KBM-7 (cell line): Measurements from ENCODE around the gene USP6.
"Not testable (repeated sequence)": the region's sequence is repeated elsewhere in the genome, so short reads cannot be mapped to it uniquely, and the experiment has no call there.

Experiments used
- DNase-seq: peaks from one replicate; pipeline ENCODE4 v3.0.0-alpha.2; 2015
- in situ Hi-C: fragments of 300-500 bp; cut with MboI; formaldehyde crosslinking; loops from 2 replicates; pipeline ENCODE4 v1.14.3; 2020; ENCODE audit warnings: low sequenced_read_pairs, low pct_unique_long_range_greater_than_20kb, mixed read lengths

The USP6 gene

GRCh38 chr17:5120436-5121185 lies 4.8 kb downstream of the USP6 start:
- DNase-seq, in situ Hi-C loops: not testable (repeated sequence)

GRCh38 chr17:5121186-5121841 lies 5.5 kb downstream of the USP6 start:
- in situ Hi-C loops: no loop called here
- no peak for DNase-seq

DNA sequence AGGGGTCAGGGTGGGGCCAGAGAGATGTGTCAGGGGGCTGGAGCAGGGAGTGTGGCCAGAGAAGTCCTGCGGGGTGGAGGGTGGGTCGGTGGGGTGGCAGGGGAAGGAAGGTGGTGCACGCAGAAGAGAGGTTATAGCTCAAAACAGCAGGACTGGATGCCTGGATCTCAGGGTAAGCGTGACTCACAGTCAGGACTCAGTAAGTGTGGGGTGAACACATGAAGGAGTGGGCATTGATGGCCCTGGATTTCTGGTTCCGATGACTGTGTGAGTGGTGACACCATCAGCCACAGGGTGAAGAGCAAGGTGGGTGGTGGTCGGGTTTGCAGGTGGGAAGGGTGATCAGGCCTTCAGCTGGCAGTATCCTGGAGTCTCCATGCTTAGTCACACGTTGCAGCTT lies 6.2 kb downstream of the USP6 start:
- in situ Hi-C loops, DNase-seq: not testable (repeated sequence)

- in situ Hi-C loops: no loop called here
Observed at GRCh38 chr17:5122586-5123342, 6.9 kb downstream of the USP6 start.

GRCh38 chr17:5123343-5124124 lies 7.7 kb downstream of the USP6 start:
- DNase-seq: no peak
- in situ Hi-C loops: no loop called here

More at GRCh38 chr17:5122586-5123342, 6.9 kb downstream of the USP6 start:
- no peak for DNase-seq

- in situ Hi-C loops, DNase-seq: not testable (repeated sequence)
Observed at GRCh38 chr17:5124125-5124760, 8.4 kb downstream of the USP6 start.

DNA sequence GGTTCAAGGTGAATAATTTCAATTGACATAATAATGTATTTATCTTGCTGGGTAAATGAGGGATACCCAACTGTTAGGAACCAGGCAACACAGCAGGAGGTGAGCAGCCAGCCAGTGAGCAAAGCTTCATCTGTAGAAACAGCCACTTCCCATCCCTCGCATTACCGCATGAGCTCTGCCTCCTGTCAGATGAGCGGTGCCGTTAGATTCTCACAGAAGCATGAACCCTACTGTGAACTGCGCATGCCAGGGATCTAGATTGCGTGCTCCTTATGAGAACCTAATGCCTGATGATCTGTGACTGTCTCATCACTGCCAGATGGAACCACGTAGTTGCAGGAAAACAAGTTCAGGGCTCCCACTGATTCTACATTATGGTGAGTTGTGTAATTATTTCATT lies 9.1 kb downstream of the USP6 start:
- DNase-seq, in situ Hi-C loops: not testable (repeated sequence)

- in situ Hi-C loops: no loop called here
- no peak for DNase-seq
Observed at GRCh38 chr17:5126719-5127488, 11.1 kb downstream of the USP6 start.

DNA sequence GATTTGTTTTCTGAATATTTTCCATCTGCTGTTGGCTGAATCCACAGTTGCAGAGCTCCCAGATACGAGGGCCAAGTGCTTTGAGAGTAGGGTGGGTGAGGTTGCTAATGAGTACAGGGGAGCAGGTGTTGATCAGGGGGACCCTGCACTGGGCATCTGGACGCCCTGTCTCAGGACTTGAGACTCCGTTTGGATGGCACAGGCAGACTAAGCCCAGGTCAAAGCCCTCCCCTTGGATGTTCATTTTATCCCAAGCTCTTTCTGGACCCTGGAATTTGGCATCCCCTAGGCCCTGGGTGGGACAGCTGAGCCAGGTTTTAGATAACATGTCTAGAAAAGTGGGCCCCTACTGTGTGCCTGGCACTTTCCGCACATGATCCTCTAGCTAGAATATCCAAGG lies 12.1 kb downstream of the USP6 start:
- no peak for DNase-seq
- in situ Hi-C loops: no loop called here

DNA sequence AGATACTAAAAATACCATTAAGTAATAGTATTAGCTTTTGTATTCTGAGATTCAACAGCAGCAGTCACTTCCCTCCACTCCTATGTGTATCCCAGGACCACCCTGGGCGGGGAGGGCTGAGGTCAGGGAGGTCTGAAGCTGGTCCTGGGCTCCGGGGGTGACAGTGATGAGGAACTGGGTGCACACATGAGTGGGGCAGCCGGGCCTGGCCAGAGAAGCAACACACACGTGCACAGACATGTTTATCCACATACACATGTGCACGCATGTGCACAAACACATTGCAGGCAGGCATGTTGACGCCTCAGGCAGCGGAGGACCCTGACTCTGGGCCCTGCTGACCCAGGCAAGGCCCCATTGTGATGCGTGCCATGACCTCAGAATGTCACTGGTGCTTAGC lies 12.6 kb downstream of the USP6 start:
- DNase-seq, in situ Hi-C loops: not testable (repeated sequence)

GRCh38 chr17:5128905-5129535 lies 13.2 kb downstream of the USP6 start:
- DNase-seq: no peak
- in situ Hi-C loops: no loop called here

GRCh38 chr17:5129770-5130169 lies 13.9 kb downstream of the USP6 start:
- in situ Hi-C loops: not testable (repeated sequence)

GRCh38 chr17:5130261-5130660 lies 14.4 kb downstream of the USP6 start:
- DNase-seq, in situ Hi-C loops: not testable (repeated sequence)

More at GRCh38 chr17:5129770-5130169, 13.9 kb downstream of the USP6 start:
- not testable (repeated sequence) for DNase-seq

GRCh38 chr17:5130687-5131086 lies 14.9 kb downstream of the USP6 start:
- DNase-seq, in situ Hi-C loops: not testable (repeated sequence)

- in situ Hi-C loops: no loop called here
- DNase-seq: no peak
Observed at GRCh38 chr17:5131146-5131715, 15.4 kb downstream of the USP6 start.

DNA sequence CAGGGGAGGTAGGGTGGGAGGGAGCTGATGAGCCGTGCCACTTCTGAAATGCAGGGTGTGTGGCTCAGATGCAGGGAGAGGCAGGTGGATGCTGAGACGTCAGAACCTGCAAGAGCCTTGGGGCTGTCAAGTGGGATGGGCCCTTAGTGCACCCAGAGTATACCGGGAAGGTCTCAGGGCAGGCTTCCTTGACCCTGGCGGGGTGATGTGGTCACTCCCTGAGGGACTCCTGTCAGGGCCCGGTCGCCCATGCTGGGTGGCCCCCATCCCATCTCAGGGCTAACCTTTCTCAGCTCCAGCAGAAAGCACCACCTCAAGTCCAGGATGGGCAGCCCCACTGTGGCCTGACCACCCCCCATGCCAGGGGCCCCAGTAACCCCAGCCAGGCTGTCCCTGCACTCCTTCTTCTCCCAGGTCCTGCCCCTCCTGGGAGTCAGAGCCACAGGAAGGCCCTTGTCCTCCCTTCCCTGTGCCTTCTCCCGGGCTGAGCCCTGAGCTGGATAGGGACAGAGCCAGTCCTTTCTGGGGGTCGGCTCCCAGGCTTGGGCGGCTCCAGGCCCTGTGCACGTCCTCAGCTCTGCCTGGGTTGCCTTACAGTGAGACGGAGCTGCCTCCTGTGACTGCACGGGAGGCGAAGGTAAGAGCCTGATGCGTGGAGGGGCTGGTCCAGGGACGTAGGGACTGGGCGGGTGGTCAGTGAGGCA lies 16.1 kb downstream of the USP6 start:
- in situ Hi-C loops, DNase-seq: not testable (repeated sequence)
